ENCODE data around the gene ZNHIT1. TPM values are rescaled to one million over a fixed set of nuclear protein-coding genes. Genes with fewer than 3 reads are reported as not detected.
A peak's percentile ranks its signal among the peaks of the same experiment; 100 is the strongest.
"Not testable (repeated sequence)": the region's sequence is repeated elsewhere in the genome, so short reads cannot be mapped to it uniquely, and the experiment has no call there.

Gene ZNHIT1
- total RNA-seq, 1 donor from 2014 or later, result 39.1 TPM

DNA sequence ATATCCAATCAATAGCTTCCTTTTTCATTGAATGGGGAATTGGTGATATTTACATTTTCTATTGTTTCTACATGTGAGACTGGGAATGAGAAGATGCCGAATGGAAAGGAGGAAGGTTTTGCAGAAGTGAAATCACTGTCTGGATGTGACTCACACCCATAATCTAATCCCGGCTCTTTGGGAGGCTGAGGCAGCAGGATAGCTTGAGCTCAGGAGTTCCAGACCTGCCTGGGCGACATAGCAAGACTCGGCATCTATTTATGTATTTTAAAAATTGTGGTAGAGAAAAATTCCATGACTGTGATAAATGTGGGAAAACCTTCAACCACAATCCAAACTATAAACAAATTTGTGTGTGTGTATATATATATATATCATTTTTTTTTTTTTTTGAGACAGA is 37.8 kb downstream of the ZNHIT1 start:
- peaks cover 5% of the 10 kb centered on the region for H3K27me3 Mint-ChIP-seq (ENCODE audit: insufficient read depth, low read depth)
- H3K9ac ChIP-seq, result no peak overlapping the region
- peaks cover 3% of the 10 kb centered on the region for H3F3A ChIP-seq (ENCODE audit: low read depth)
- H3K4me2 ChIP-seq, result no peak overlapping the region
- no peak overlapping the region for H3K4me3 Mint-ChIP-seq
- H3K4me1 ChIP-seq, result no peaks in the 10 kb centered on the region
- H3K36me3 Mint-ChIP-seq, result peaks cover 4% of the 10 kb centered on the region
- H3K9me3 ChIP-seq (ENCODE audit: low read depth), result no peaks in the 10 kb centered on the region
- no peak for TF ChIP-seq EZH2 (IDR thresholded peaks at IDR 0.05)
- TF ChIP-seq, protein P1, sequence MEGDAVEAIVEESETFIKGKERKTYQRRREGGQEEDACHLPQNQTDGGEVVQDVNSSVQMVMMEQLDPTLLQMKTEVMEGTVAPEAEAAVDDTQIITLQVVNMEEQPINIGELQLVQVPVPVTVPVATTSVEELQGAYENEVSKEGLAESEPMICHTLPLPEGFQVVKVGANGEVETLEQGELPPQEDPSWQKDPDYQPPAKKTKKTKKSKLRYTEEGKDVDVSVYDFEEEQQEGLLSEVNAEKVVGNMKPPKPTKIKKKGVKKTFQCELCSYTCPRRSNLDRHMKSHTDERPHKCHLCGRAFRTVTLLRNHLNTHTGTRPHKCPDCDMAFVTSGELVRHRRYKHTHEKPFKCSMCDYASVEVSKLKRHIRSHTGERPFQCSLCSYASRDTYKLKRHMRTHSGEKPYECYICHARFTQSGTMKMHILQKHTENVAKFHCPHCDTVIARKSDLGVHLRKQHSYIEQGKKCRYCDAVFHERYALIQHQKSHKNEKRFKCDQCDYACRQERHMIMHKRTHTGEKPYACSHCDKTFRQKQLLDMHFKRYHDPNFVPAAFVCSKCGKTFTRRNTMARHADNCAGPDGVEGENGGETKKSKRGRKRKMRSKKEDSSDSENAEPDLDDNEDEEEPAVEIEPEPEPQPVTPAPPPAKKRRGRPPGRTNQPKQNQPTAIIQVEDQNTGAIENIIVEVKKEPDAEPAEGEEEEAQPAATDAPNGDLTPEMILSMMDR (IDR thresholded peaks at IDR 0.05), result no peak
- TF ChIP-seq EZH2phosphoT487 (IDR thresholded peaks at IDR 0.05), result no peak
- no peak overlapping the region for H2AFZ ChIP-seq (replicated peaks)
- peaks cover 9% of the 10 kb centered on the region for H3K4me1 Mint-ChIP-seq
- H3K4me3 ChIP-seq, result no peak overlapping the region
- H3K79me2 ChIP-seq (ENCODE audit: low read depth), result peaks cover 12% of the 10 kb centered on the region
- no peaks in the 10 kb centered on the region for H3K27me3 ChIP-seq
- no peaks in the 10 kb centered on the region for H3K9me3 Mint-ChIP-seq
- no peak overlapping the region for H3K27ac Mint-ChIP-seq
- DNase-seq (ENCODE audit: low spot score), result no peak
- peaks cover 3% of the 10 kb centered on the region for H4K20me1 ChIP-seq (ENCODE audit: low read depth)
- H3K36me3 ChIP-seq, result no peaks in the 10 kb centered on the region
- H3K27ac ChIP-seq, result no peak overlapping the region

DNA sequence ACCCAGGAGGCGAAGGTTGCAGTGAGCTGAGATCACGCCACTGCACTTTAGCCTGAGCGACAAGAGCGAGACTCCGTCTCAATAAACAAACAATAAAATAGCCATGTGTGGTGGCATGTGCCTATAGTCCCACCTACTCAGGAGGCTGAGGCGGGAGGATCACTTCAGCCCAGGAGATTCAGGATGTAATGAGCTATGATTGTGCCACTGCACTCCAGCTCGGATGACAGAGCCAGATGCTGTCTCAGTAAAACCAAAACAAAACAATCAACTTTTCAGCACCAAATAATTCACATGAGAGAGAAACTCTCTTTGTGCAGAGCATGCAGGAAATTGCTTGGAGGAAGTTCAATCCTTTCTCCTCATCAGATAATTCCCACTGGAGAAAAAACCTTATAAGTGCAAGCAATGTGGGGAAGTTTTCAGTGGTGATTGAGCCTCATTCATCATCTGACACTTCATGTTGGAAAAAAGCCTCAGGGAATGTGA is 40.3 kb downstream of the ZNHIT1 start:
- H3F3A ChIP-seq (ENCODE audit: low read depth), result no peaks in the 10 kb centered on the region
- no peaks in the 10 kb centered on the region for H3K27me3 ChIP-seq
- H3K36me3 Mint-ChIP-seq, result no peaks in the 10 kb centered on the region
- H3K4me1 ChIP-seq, result no peaks in the 10 kb centered on the region
- H4K20me1 ChIP-seq (ENCODE audit: low read depth), result no peaks in the 10 kb centered on the region
- no peak overlapping the region for H3K27ac Mint-ChIP-seq
- H3K9ac ChIP-seq, result no peak overlapping the region
- DNase-seq (ENCODE audit: low spot score), result no peak
- no peaks in the 10 kb centered on the region for H3K9me3 ChIP-seq (ENCODE audit: low read depth)
- no peak for TF ChIP-seq EZH2phosphoT487 (IDR thresholded peaks at IDR 0.05)
- TF ChIP-seq EZH2 (IDR thresholded peaks at IDR 0.05), result no peak
- TF ChIP-seq, protein P1 (IDR thresholded peaks at IDR 0.05), result no peak
- no peak overlapping the region for H3K4me2 ChIP-seq
- H2AFZ ChIP-seq (replicated peaks), result no peak overlapping the region
- no peak overlapping the region for H3K4me3 ChIP-seq
- H3K27me3 Mint-ChIP-seq (ENCODE audit: insufficient read depth, low read depth), result peaks cover 2% of the 10 kb centered on the region
- H3K27ac ChIP-seq, result no peak overlapping the region
- no peaks in the 10 kb centered on the region for H3K4me1 Mint-ChIP-seq
- H3K79me2 ChIP-seq (ENCODE audit: low read depth), result no peaks in the 10 kb centered on the region
- H3K9me3 Mint-ChIP-seq, result no peaks in the 10 kb centered on the region
- H3K4me3 Mint-ChIP-seq, result no peak overlapping the region
- H3K36me3 ChIP-seq, result no peaks in the 10 kb centered on the region

DNA sequence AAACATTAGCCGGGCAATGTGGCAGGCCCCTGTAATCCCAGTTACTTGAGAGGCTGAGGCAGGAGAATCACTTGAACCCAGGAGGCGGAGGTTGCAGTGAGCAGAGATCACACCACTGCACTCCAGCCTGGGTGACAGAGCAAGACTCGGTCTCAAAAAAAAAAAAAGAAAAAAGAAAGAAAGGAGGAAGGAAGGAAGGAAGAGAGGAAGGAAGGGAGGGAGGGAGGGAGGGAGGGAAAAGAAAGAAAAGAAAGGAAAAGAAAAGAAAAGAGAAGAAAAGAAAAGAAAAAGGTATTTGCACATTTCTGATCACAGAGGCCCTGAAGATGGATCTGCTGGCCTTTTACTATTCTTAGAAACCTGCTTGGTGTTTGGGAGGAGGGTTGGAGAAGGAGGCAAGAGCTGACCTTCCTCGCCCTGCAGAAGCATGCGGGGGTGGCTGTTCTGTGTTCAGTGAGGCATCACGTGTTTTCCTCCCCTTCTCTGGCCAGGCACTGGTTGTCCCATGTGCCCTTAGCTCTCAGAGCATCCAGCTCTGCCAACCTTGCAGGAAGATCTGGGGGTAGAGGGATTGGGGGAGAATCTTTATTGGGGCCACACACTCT is 46.2 kb downstream of the ZNHIT1 start:
- H2AFZ ChIP-seq (replicated peaks), result peak overlapping the region; percentile 76
- not testable (repeated sequence) for H3K4me1 ChIP-seq; H3K4me3 Mint-ChIP-seq; H3K4me1 Mint-ChIP-seq; DNase-seq (ENCODE audit: low spot score); H3K27me3 ChIP-seq; H3K9me3 Mint-ChIP-seq; H3K79me2 ChIP-seq (ENCODE audit: low read depth); H3K27me3 Mint-ChIP-seq (ENCODE audit: insufficient read depth, low read depth); H3K36me3 ChIP-seq; H3K9ac ChIP-seq; H3K4me3 ChIP-seq; H4K20me1 ChIP-seq (ENCODE audit: low read depth); H3F3A ChIP-seq (ENCODE audit: low read depth); H3K9me3 ChIP-seq (ENCODE audit: low read depth); H3K36me3 Mint-ChIP-seq; H3K4me2 ChIP-seq; H3K27ac ChIP-seq
- H3K27ac Mint-ChIP-seq, result peak overlapping the region; percentile 82

DNA sequence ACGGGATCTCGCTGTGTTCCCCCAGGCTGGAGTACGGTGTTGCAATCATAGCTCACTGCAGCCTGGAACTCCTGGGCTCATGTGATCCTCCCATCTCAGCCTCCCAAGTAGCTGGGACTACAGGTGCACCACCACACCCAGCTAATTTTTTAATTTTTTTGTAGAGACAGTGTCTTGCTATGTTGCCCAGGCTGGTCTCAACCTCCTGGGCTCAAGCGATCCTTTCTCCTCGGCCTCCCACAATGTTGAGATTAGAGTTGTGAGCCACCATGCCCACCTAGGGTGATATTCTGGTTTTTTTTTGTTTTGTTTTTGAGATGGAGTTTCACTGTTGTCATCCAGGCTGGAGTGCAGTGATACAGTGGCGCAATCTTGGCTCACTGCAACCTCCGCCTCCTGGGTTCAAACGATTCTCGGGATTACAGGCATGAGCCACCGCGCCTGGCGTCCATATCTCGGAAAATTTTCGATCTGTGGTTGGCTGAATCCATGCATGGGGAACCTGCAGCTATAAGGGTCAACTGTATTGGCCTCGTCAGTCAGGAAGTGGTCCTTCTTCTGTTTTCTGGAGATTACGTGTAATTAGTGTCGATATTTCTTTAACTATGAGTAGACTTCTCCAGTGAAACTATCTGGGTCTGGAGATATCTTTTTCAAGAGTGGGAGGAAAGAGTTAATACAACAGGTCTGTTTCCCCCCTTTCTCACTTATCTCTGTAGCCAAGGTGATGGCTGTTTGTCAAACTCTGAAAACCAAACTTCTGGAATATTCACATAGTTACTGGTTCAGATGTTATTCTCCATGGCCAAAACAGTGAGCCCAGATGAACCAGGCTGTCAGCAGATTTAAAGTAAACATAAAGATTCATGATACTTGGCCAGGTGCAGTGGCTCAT is 47.9 kb downstream of the ZNHIT1 start:
- no peak overlapping the region for H3K9ac ChIP-seq
- H3K4me3 ChIP-seq, result no peak overlapping the region
- H3K9me3 ChIP-seq (ENCODE audit: low read depth), result no peaks in the 10 kb centered on the region
- Mint-ChIP-seq H3K9me3 (no peaks in the 10 kb centered on the region), H3K4me3 (no peak overlapping the region), H3K36me3 (no peaks in the 10 kb centered on the region), H3K4me1 (peaks cover 4% of the 10 kb centered on the region), H3K27ac (peak overlapping the region; percentile 8), H3K27me3 (ENCODE audit: insufficient read depth, low read depth) (peaks cover 2% of the 10 kb centered on the region)
- H3K36me3 ChIP-seq, result no peaks in the 10 kb centered on the region
- no peak for DNase-seq (ENCODE audit: low spot score)
- no peaks in the 10 kb centered on the region for H4K20me1 ChIP-seq (ENCODE audit: low read depth)
- no peak overlapping the region for H3K27ac ChIP-seq
- TF ChIP-seq EZH2 (IDR thresholded peaks at IDR 0.05), result no peak
- TF ChIP-seq, protein P1 (IDR thresholded peaks at IDR 0.05), result no peak
- no peak for TF ChIP-seq EZH2phosphoT487 (IDR thresholded peaks at IDR 0.05)
- no peaks in the 10 kb centered on the region for H3K27me3 ChIP-seq
- no peaks in the 10 kb centered on the region for H3F3A ChIP-seq (ENCODE audit: low read depth)
- H3K4me1 ChIP-seq, result no peaks in the 10 kb centered on the region
- no peaks in the 10 kb centered on the region for H3K79me2 ChIP-seq (ENCODE audit: low read depth)
- H3K4me2 ChIP-seq, result no peak overlapping the region
- H2AFZ ChIP-seq (replicated peaks), result no peak overlapping the region
